ENCODE results near the gene CXCL14.
"Not testable (repeated sequence)": the region's sequence is repeated elsewhere in the genome, so short reads cannot be mapped to it uniquely, and the experiment has no call there.

Gene CXCL14

GRCh38 chr5:135543485-135544304 lies 35.1 kb downstream of the CXCL14 start:
- DNase-seq (ENCODE audit: low spot score) (no peak), FAIRE-seq (no peak)

DNA sequence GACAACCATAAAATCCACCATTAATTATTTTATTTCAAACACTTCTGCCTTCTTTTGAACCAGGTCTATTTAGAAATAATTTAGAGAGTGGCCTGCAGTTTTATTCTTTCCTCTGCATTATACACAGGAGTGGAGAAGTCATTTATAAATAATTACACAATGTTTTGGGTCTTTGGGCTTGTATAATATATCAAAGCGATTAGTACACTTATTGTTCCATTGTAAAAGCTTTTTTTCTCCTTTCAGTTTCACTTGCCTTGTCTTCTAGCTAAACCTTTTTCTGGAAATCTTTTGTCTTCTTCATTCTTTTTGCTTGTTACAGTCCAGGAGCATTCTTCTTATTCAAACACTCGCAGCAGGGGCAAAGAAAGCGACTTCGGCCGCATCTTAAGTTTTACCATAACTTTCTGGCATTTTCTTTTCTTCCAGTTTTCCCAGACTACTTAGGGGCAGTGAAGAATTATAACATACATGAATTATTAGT lies 35.7 kb downstream of the CXCL14 start:
- DNase-seq (ENCODE audit: low spot score) (no peak), FAIRE-seq (no peak)

DNA sequence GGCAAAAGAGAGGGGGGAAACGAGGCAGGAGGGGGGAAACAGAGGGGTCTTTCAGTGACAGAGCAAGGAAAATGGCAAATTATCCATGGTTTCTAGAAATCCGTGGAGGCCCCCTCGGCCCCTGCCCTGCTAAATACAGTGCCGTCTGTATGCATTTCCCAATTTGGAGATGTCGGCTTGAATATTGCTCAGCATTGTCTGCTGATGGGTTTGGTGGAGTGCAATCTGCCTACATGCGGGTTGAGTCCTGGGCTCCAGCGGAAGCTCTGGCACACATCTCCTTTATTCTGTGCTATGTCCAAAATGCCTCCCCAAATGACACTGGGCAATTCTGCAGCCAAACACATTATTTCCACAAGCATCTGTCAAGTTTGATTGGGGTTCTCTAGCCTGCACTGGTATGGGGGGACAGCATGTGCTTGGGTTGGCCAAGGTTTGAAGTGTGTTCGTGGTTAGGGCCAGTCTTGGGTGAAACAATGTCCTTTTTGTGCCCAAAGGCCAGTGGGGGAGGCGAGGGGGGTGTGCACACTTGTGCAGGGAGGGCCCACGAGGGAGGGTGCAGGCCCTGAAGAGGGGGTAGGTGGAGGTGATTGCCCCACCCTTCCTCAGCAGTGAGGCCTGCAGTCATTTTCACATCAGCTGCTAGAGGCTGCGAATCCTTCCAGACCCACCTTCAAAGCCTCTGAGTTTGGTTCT lies 36.8 kb downstream of the CXCL14 start:
- DNase-seq (ENCODE audit: low spot score) (no peak), FAIRE-seq (no peak)

GRCh38 chr5:135539430-135540005 lies 39.3 kb downstream of the CXCL14 start:
- DNase-seq (ENCODE audit: low spot score) (no peak), FAIRE-seq (no peak)

GRCh38 chr5:135538261-135538660 lies 40.5 kb downstream of the CXCL14 start:
- FAIRE-seq (no peak), DNase-seq (ENCODE audit: low spot score) (no peak)

GRCh38 chr5:135537745-135538144 lies 41.0 kb downstream of the CXCL14 start:
- FAIRE-seq: no peak

GRCh38 chr5:135537271-135537670 lies 41.5 kb downstream of the CXCL14 start:
- no peak for FAIRE-seq
- no peak for DNase-seq (ENCODE audit: low spot score)

More at GRCh38 chr5:135537745-135538144, 41.0 kb downstream of the CXCL14 start:
- no peak for DNase-seq (ENCODE audit: low spot score)

DNA sequence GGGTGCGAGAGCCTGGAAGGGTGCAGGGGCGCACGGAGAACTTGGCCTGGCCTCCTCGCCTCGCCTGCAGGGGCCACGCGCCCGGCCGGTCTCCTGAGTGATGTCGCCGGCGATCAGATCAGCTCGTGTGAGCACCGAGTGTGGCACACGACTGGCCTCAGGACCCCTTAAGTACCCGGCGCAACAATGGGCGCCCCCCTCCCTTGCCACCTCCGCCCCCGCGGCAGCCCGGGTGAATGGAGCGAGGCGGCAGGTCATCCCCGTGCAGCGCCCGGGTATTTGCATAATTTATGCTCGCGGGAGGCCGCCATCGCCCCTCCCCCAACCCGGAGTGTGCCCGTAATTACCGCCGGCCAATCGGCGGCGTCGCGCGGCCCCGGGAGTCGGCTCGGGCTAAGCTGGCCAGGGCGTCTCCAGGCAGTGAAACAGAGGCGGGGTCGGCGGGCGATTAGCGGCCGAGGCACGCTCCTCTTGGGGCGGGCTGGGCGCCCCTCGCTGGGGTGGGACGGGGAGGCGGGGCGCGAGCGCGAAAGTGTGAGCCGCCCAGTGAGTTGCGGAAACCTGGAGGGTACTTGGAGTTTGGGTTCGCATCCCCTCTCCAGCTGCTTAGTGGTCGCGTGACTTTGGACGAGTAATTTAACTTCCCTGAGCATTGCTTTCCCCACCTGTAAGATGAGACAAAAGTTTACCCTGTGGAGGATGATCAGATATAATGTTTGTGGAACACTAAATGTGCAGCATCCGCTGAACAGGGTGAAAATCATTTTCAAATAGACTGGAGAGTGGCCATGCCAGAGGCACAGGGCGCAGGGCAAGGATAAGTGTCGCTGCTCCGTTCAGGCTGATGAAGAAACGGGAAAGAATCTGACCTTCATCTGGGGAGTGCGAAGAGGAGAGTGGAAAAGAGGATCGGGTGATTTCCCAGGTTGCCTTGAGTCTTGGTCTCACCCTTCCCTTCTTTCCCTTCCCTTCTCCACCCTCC lies 42.7 kb downstream of the CXCL14 start, which contains the start of gene NEUROG1:
Gene NEUROG1, minus strand, starts transcription at position 145 of the 982 bp plus-strand sequence. CDS start 274 bp downstream, outside the sequence.
- FAIRE-seq (no peak), DNase-seq (ENCODE audit: low spot score) (peak; percentile 54)

- DNase-seq (ENCODE audit: low spot score) (no peak), FAIRE-seq (no peak)
These were observed 43.4 kb downstream of the CXCL14 start for GRCh38 chr5:135535420-135535819.

DNA sequence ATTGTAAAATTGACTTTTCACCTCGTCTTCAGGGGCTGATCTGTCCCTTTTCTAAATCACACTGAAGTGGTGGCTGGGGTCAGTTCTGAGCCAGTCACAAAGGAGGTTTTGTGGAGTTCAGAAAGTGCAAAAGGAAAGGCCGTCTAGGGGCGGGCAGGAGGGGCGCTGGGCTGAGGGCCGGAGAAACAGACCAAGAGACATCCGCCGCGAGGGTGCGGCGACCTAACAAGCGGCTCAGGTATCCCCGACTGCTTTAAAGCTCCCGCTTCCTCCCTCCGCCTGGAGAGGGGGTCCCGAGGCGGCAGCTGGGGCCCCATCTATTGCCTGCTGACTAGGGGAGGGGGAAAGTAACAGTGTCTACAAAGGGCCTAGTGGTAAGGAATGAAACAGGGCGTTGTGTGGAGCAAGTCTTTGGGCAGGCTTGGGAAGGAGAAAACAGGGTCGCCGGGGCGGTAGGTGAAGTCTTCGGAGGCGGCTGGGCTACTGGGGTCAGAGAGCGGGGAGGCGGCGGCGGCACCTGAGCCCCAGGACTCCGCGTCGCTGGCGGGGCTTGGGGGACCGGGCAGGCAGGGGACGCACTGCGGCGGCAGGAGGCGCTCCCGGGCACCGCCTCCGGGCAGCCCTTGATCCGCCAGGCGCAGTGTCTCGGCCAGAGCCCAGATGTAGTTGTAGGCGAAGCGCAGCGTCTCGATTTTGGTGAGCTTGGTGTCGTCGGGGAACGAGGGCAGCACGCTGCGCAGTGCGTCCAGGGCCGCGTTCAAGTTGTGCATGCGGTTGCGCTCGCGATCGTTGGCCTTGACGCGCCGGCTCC lies 44.0 kb downstream of the CXCL14 start:
- FAIRE-seq (no peak), DNase-seq (ENCODE audit: low spot score) (no peak)

- no peak for DNase-seq (ENCODE audit: low spot score)
- no peak for FAIRE-seq
These were observed 45.0 kb downstream of the CXCL14 start for GRCh38 chr5:135533794-135534193.

GRCh38 chr5:135533334-135533733 lies 45.5 kb downstream of the CXCL14 start:
- DNase-seq (ENCODE audit: low spot score) (no peak), FAIRE-seq (no peak)

- DNase-seq (ENCODE audit: low spot score); FAIRE-seq: not testable (repeated sequence)
These were observed 49.2 kb downstream of the CXCL14 start for GRCh38 chr5:135529576-135529975.

- no peak for DNase-seq (ENCODE audit: low spot score)
- FAIRE-seq: no peak
These were observed 51.9 kb downstream of the CXCL14 start for GRCh38 chr5:135526924-135527323.

- FAIRE-seq (no peak), DNase-seq (ENCODE audit: low spot score) (no peak)
These were observed 56.8 kb downstream of the CXCL14 start for GRCh38 chr5:135521964-135522363.
